Ishikawa (cell line): ENCODE data around the gene AGTR1.

Experiments
- CEBPB ChIP-seq: IDR thresholded peaks from 2 replicates; pipeline ENCODE4 v1.6.1; 2012
- CREB1 ChIP-seq: IDR thresholded peaks from 2 replicates; pipeline ENCODE4 v1.6.1; 2012; ENCODE audit warnings: low read depth
- EGR1 ChIP-seq: IDR thresholded peaks from 2 replicates; pipeline ENCODE4 v1.6.1; 2012
- EP300 ChIP-seq: IDR thresholded peaks from 2 replicates; pipeline ENCODE4 v1.6.1; 2012; ENCODE audit warnings: borderline replicate concordance
- FOXM1 ChIP-seq: IDR thresholded peaks from 2 replicates; pipeline ENCODE4 v1.6.1; 2012; ENCODE audit warnings: low read depth, borderline replicate concordance
- NFIC ChIP-seq: IDR thresholded peaks from 2 replicates; pipeline ENCODE4 v1.6.1; 2012
- RAD21 ChIP-seq: IDR thresholded peaks from 2 replicates; pipeline ENCODE4 v1.6.1; 2012; ENCODE audit warnings: low read depth
- TAF1 ChIP-seq: IDR thresholded peaks from 2 replicates; pipeline ENCODE4 v1.6.1; 2012; ENCODE audit warnings: low read depth, mild to moderate bottlenecking
- TCF12 ChIP-seq: IDR thresholded peaks from 2 replicates; pipeline ENCODE4 v1.6.1; 2012; ENCODE audit warnings: low read depth
- ZBTB7A ChIP-seq: IDR thresholded peaks from 2 replicates; pipeline ENCODE4 v1.6.1; 2012; ENCODE audit warnings: low read depth
- TF ChIP-seq, protein P1 (sequence below): IDR thresholded peaks from 2 replicates; pipeline ENCODE4 v1.6.1; 2012
- TF ChIP-seq, protein P2 (sequence below): IDR thresholded peaks from 2 replicates; pipeline ENCODE4 v1.6.1; 2012; ENCODE audit warnings: low read depth, mild to moderate bottlenecking

DNA sequence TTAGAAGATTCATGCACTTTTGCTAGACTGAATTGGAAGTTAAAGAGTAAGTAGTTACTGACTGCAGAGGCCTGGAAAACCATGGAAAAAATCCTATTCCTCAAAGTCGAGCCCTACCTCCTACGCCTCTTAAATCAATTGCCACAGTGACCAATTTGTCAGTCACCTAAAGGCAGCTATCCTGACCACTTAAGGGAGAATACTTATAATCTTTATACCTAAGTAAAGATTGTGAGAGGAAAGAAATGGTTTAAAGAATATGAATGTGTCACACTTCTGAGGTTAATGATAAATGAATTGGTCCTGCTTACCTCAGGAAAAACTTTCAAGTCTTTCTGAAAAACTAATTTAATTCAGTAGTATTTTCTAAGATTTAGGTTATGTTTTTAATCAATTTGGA, 42.6 kb downstream of the AGTR1 start:
- TF ChIP-seq EP300 (no peak), EGR1 (no peak), CEBPB (no peak), TCF12 (no peak), CREB1 (no peak), TAF1 (no peak), FOXM1 (no peak), NFIC (no peak), RAD21 (no peak), ZBTB7A (no peak)
- TF ChIP-seq, protein P1, sequence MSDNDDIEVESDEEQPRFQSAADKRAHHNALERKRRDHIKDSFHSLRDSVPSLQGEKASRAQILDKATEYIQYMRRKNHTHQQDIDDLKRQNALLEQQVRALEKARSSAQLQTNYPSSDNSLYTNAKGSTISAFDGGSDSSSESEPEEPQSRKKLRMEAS = no peak
- TF ChIP-seq, protein P2, sequence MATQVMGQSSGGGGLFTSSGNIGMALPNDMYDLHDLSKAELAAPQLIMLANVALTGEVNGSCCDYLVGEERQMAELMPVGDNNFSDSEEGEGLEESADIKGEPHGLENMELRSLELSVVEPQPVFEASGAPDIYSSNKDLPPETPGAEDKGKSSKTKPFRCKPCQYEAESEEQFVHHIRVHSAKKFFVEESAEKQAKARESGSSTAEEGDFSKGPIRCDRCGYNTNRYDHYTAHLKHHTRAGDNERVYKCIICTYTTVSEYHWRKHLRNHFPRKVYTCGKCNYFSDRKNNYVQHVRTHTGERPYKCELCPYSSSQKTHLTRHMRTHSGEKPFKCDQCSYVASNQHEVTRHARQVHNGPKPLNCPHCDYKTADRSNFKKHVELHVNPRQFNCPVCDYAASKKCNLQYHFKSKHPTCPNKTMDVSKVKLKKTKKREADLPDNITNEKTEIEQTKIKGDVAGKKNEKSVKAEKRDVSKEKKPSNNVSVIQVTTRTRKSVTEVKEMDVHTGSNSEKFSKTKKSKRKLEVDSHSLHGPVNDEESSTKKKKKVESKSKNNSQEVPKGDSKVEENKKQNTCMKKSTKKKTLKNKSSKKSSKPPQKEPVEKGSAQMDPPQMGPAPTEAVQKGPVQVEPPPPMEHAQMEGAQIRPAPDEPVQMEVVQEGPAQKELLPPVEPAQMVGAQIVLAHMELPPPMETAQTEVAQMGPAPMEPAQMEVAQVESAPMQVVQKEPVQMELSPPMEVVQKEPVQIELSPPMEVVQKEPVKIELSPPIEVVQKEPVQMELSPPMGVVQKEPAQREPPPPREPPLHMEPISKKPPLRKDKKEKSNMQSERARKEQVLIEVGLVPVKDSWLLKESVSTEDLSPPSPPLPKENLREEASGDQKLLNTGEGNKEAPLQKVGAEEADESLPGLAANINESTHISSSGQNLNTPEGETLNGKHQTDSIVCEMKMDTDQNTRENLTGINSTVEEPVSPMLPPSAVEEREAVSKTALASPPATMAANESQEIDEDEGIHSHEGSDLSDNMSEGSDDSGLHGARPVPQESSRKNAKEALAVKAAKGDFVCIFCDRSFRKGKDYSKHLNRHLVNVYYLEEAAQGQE = no peak
